ENCODE results near the gene CHST15. TPM values are rescaled to one million over a fixed set of nuclear protein-coding genes. Genes with fewer than 3 reads are reported as not detected.

The CHST15 gene, protein sequence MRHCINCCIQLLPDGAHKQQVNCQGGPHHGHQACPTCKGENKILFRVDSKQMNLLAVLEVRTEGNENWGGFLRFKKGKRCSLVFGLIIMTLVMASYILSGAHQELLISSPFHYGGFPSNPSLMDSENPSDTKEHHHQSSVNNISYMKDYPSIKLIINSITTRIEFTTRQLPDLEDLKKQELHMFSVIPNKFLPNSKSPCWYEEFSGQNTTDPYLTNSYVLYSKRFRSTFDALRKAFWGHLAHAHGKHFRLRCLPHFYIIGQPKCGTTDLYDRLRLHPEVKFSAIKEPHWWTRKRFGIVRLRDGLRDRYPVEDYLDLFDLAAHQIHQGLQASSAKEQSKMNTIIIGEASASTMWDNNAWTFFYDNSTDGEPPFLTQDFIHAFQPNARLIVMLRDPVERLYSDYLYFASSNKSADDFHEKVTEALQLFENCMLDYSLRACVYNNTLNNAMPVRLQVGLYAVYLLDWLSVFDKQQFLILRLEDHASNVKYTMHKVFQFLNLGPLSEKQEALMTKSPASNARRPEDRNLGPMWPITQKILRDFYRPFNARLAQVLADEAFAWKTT
- 8.2 to 9.1 TPM (median 8.8 TPM) in 5 replicates for total RNA-seq (2022; extraction: Qiagen RNA extraction; ENCODE audit: low read depth)

DNA sequence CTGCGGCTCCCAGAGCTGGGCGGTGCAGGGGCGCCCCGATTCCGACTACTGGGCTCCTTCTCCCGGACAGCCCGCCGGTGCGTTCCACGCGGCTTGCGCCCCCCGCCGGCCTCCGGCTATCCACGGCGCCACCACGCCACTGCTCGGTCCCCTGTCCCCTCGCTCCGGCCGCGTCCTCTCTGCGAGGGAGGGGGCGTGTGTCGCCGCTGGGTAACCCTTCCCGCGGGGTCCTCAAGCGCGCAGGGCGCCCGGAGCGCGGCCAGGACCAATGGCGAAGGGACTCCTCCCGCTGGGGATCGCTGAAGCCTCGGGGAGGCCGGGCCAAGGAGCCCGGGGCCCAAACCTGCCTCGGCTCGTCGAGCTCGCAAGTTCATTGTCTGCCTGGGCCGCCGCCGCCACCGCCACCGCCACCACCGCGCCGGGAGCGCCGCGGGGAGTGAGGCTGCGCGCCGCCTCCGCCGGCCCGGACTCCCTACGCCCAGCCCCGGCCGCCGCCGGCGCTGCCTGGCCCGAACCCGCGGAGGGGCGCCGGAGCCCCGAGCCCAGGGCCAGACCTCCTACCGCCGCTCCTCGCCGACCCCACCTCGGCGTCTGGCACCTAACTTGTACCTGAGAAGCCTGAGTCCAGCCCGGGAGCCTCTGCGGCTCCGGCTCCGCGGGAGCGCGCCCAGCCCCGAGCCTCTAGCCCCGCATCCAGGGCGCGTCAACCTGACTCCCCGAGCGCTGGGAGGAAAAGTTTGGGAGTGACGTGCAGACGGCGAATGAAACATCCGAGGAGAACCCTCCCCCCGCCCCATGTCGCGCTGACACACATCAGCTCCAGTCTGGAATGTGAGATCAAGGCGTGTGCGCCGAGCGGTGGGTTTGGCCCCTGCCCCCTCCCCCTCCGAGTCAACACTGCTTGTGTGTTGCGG, at the start of gene CHST15:
Gene CHST15, minus strand, starts transcription at position 739 of the 914 bp plus-strand sequence. CDS start 47,386 bp downstream, outside the sequence.

Other genes starting within 250 kb of the CHST15 start
- not detected in 5 replicates for gene CPXM2, start 201.8 kb downstream of the CHST15 start, total RNA-seq (2022; extraction: Qiagen RNA extraction; ENCODE audit: low read depth)

Data from A549 treated with CpdA at 1 μM for 4 hours (cell line).